GM23248 (cell line): Measurements from ENCODE around the gene ATP9A. TPM values are rescaled to one million over a fixed set of nuclear protein-coding genes. Genes with fewer than 3 reads are reported as not detected.

Experiments used
- DNase-seq: peaks from one replicate; pipeline ENCODE4 v3.0.0-alpha.2; 2015
- H2AFZ ChIP-seq: fragments of 200-600 bp; sonication (generic); 2 replicates; pipeline ENCODE4 v1.6.1; 2016; ENCODE audit warnings: antibody characterized with exemption
- H3F3A ChIP-seq: fragments of 200-600 bp; sonication (generic); 2 replicates; pipeline ENCODE4 v1.6.1; 2016; ENCODE audit warnings: mild to moderate bottlenecking, antibody characterized with exemption, mixed run types; ENCODE audit not compliant: insufficient read depth
- H3K27ac ChIP-seq: fragments of 200-600 bp; sonication (generic); 2 replicates; pipeline ENCODE4 v1.5.1; 2016; ENCODE audit warnings: mild to moderate bottlenecking
- H3K27me3 ChIP-seq: fragments of 200-600 bp; sonication (generic); replicated peaks from 2 replicates; pipeline ENCODE4 v1.6.1; 2016; ENCODE audit warnings: mild to moderate bottlenecking; ENCODE audit not compliant: insufficient read depth
- H3K36me3 ChIP-seq: fragments of 200-600 bp; sonication (generic); 2 replicates; pipeline ENCODE4 v1.6.1; 2016; ENCODE audit warnings: low read depth, mild to moderate bottlenecking
- H3K4me1 ChIP-seq: fragments of 200-600 bp; sonication (generic); 2 replicates; pipeline ENCODE4 v1.6.1; 2016; ENCODE audit warnings: mild to moderate bottlenecking; ENCODE audit not compliant: insufficient read depth
- H3K4me2 ChIP-seq: fragments of 200-600 bp; sonication (generic); one replicate; pipeline ENCODE4 v1.6.1; 2016; ENCODE audit warnings: mild to moderate bottlenecking; ENCODE audit not compliant: unreplicated experiment
- H3K4me3 ChIP-seq: fragments of 200-600 bp; sonication (generic); 2 replicates; pipeline ENCODE4 v1.5.1; 2016; ENCODE audit warnings: mild to moderate bottlenecking
- H3K79me2 ChIP-seq: fragments of 200-600 bp; sonication (generic); 2 replicates; pipeline ENCODE4 v1.6.1; 2016; ENCODE audit warnings: mild to moderate bottlenecking; ENCODE audit not compliant: insufficient read depth
- H3K9ac ChIP-seq: fragments of 200-600 bp; sonication (generic); 2 replicates; pipeline ENCODE4 v1.6.1; 2016; ENCODE audit warnings: mild to moderate bottlenecking
- H3K9me2 ChIP-seq: fragments of 200-600 bp; sonication (generic); 2 replicates; pipeline ENCODE4 v1.6.1; 2016; ENCODE audit warnings: mixed run types, mild to moderate bottlenecking, moderate library complexity; ENCODE audit not compliant: insufficient read depth
- H3K9me3 ChIP-seq: fragments of 200-600 bp; sonication (generic); one replicate; pipeline ENCODE4 v1.6.1; 2017; ENCODE audit warnings: low read depth
- H4K20me1 ChIP-seq: fragments of 200-600 bp; sonication (generic); 2 replicates; pipeline ENCODE4 v1.6.0; 2016; ENCODE audit not compliant: insufficient read depth
- EZH2 ChIP-seq: fragments of 200-600 bp; sonication (generic); IDR thresholded peaks from 2 replicates; pipeline ENCODE4 v1.6.1; 2018; ENCODE audit warnings: antibody characterized with exemption, mild to moderate bottlenecking; ENCODE audit not compliant: insufficient read depth, poor library complexity, severe bottlenecking
- EZH2phosphoT487 ChIP-seq: fragments of 200-600 bp; sonication (generic); IDR thresholded peaks from 2 replicates; pipeline ENCODE4 v1.6.1; 2018; ENCODE audit warnings: antibody characterized with exemption, moderate library complexity, mild to moderate bottlenecking, low read depth; ENCODE audit not compliant: insufficient read depth
- WGBS, 2 experiments: methylation state at CpG; one replicate each; pipeline ENCODE4 v1.1.6; 2015 to 2017; ENCODE audit warnings: low lambda C conversion rate in 2 of 2, low coverage in 1 of 2; ENCODE audit errors: missing lambda C conversion rate in 2 of 2; 5-methylcytosine and 5-hydroxymethylcytosine counted together
- in situ Hi-C: fragments of 300-500 bp; cut with MboI; formaldehyde crosslinking; loops from 2 replicates; pipeline ENCODE4 v1.15.0; 2020
- polyA plus RNA-seq: library from polyadenylated mRNA; unstranded; fragments of >200 nt; fragmentation: Nextera tagmentation; extraction: Ambion mirVana; gene quantifications from 2 replicates; pipeline ENCODE4 v1.2.1, GENCODE V29; 2016
- total RNA-seq: library from RNA; depleted of rRNA; stranded (reverse); fragments of >200 nt; shearing (Covaris generic); gene quantifications from 2 replicates; pipeline ENCODE4 v1.2.3, GENCODE V29; 2014

Gene ATP9A
- total and polyA plus RNA-seq, 2 experiments from 2014 or later, result 6.9 to 15.9 TPM

DNA sequence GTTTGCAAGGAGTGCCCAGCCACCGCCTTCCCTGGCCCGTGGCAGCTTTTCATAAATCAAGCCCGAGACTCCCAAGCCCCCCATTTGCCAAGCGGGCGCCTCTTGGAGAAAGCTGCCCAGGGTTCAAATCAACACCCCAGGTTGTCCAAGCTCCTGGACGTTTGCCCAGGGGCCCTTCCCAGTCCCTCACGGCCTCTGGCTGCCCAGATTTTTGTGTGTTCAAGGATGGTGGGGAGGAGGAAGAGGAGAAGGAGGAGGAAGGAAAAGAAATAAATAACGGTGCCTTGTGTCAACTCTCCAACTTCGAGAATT lies 205.1 kb downstream of the ATP9A start:
- Histone ChIP-seq H3K79me2 (no peaks in the 10 kb centered on the region), H3K9me2 (no peaks in the 10 kb centered on the region), H3K9me3 (no peaks in the 10 kb centered on the region), H3K9ac (peak overlapping the region; percentile 93), H3K27me3 (no peaks in the 10 kb centered on the region; the same call in 1 of the 2 replicates), H3K27ac (peak overlapping the region; percentile 62), H3F3A (peaks cover 21% of the 10 kb centered on the region), H4K20me1 (no peaks in the 10 kb centered on the region), H3K4me1 (peaks cover 36% of the 10 kb centered on the region), H3K36me3 (no peaks in the 10 kb centered on the region), H3K4me2 (peak overlapping the region; percentile 99), H2AFZ (peak overlapping the region; percentile 40), H3K4me3 (peak overlapping the region; percentile 81)
- 0 to 6% methylated on average over 9 of the region's 9 CpGs for WGBS, 2 experiments
- no peak for DNase-seq
- TF ChIP-seq EZH2phosphoT487 (no peak), EZH2 (no peak)
- in situ Hi-C loops, result no loop called here

DNA sequence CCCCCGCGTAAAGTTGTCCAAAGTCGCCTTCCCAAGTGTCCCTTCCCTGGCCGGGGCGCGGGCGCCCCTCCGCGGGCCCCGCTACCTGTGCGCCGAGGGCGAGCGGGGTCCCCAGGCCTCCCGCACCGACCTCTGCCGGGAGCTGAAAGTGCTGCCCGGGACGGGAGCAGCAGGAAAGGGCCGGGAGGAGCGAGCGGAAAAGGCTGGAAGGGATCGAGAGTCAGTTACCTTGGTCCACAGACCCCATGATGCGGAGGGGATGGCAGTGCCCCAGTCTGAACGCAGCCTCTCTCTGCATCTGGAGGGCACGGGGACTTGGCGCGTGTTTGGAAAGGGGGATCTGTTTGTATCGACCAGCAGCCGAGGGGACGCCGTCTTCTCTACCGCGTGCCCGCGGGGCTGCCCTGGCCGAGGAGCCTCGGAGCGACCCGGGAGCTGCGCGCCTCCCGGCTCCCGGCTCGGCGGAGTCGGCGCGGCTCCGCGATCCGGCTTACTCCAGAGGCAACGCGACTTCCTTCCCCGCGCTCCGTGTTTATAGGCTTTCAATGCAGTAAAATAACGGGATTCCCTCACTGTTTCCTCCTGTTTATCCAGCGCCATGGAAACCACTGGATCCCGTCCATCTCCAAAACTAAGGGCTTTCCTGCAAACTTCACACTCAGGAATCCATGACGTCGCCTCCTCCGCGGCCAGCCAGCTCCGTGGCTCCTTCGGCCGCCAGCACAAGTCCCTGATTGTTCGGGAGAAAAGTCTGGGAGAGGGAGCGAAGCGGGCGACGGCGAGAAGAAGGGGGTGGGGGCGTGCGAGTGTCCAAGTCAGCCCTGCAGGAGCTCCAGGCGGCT lies 205.6 kb downstream of the ATP9A start:
- H3K79me2 ChIP-seq, result no peaks in the 10 kb centered on the region
- no peaks in the 10 kb centered on the region for H3K9me2 ChIP-seq
- no peaks in the 10 kb centered on the region for H3K36me3 ChIP-seq
- H3K4me1 ChIP-seq, result peaks cover 36% of the 10 kb centered on the region
- H2AFZ ChIP-seq, result peak overlapping the region; percentile 40
- H3K9ac ChIP-seq, result peak overlapping the region; percentile 93
- peak; percentile 94 for DNase-seq
- no peaks in the 10 kb centered on the region for H3K9me3 ChIP-seq
- H3K4me2 ChIP-seq, result peak overlapping the region; percentile 99
- H3K27me3 ChIP-seq, result no peaks in the 10 kb centered on the region; the same call in 1 of the 2 replicates
- TF ChIP-seq EZH2phosphoT487 (no peak), EZH2 (no peak)
- no peaks in the 10 kb centered on the region for H4K20me1 ChIP-seq
- 1 to 2% methylated on average over 68 to 75 of the region's 76 CpGs for WGBS, 2 experiments
- in situ Hi-C loops, result no loop called here
- H3K4me3 ChIP-seq, result peak overlapping the region; percentile 81
- peaks cover 21% of the 10 kb centered on the region for H3F3A ChIP-seq
- peak overlapping the region; percentile 62 for H3K27ac ChIP-seq

- Histone ChIP-seq H4K20me1 (no peaks in the 10 kb centered on the region), H3K9me3 (no peaks in the 10 kb centered on the region), H3K4me2 (peak overlapping the region; percentile 99), H3K36me3 (no peaks in the 10 kb centered on the region), H3K9me2 (no peaks in the 10 kb centered on the region), H3K27me3 (no peaks in the 10 kb centered on the region; the same call in 1 of the 2 replicates), H3K9ac (peak overlapping the region; percentile 93), H3F3A (peaks cover 21% of the 10 kb centered on the region), H3K79me2 (no peaks in the 10 kb centered on the region), H2AFZ (peak overlapping the region; percentile 40), H3K4me3 (peak overlapping the region; percentile 81), H3K27ac (peak overlapping the region; percentile 62), H3K4me1 (peaks cover 36% of the 10 kb centered on the region)
- DNase-seq, result peak; percentile 64
- in situ Hi-C loops, result no loop called here
- TF ChIP-seq EZH2 (no peak), EZH2phosphoT487 (no peak)
- 1 to 2% methylated on average over 10 of the region's 10 CpGs for WGBS, 2 experiments
Measured at GRCh38 chr20:51562027-51562331, 206.2 kb downstream of the ATP9A start.

GRCh38 chr20:51560550-51561307 lies 207.5 kb downstream of the ATP9A start:
- no peaks in the 10 kb centered on the region for H3K9me3 ChIP-seq
- H4K20me1 ChIP-seq, result no peaks in the 10 kb centered on the region
- TF ChIP-seq EZH2phosphoT487, result no peak
- TF ChIP-seq EZH2, result no peak
- peak overlapping the region; percentile 27 for H3K9ac ChIP-seq
- peak overlapping the region; percentile 81 for H3K4me3 ChIP-seq
- no peaks in the 10 kb centered on the region; the same call in 1 of the 2 replicates for H3K27me3 ChIP-seq
- no peaks in the 10 kb centered on the region for H3K79me2 ChIP-seq
- H3F3A ChIP-seq, result peaks cover 21% of the 10 kb centered on the region
- WGBS, 2 experiments, result 10 to 16% methylated on average over 16 of the region's 16 CpGs
- H3K4me1 ChIP-seq, result peaks cover 31% of the 10 kb centered on the region
- H3K9me2 ChIP-seq, result no peaks in the 10 kb centered on the region
- H3K27ac ChIP-seq, result no peak overlapping the region
- H3K36me3 ChIP-seq, result no peaks in the 10 kb centered on the region
- no peak overlapping the region for H2AFZ ChIP-seq
- H3K4me2 ChIP-seq, result peak overlapping the region; percentile 99
- peak; percentile 35 for DNase-seq
- in situ Hi-C loops, result no loop called here
